Activated B cell treated with CpG ODN at 0.5 μM for 24 hours (primary cell): ENCODE results near the gene NRXN3. TPM values are rescaled to one million over a fixed set of nuclear protein-coding genes. Genes with fewer than 3 reads are reported as not detected.

ENCODE experiments used
- ATAC-seq: fragments of 200-7000 bp; cut with Tn5 transposase; one replicate; pipeline ENCODE4 v1.10.0; 2021; ENCODE audit warnings: low read depth, mild to moderate bottlenecking, moderate library complexity
- CTCF ChIA-PET: fragments of 350-600 bp; sonication (Branson Sonifier 250); formaldehyde crosslinking; loops from one replicate; lab custom pipeline; 2021; ENCODE audit warnings: antibody characterized with exemption; lab: Charles Lee
- POLR2A ChIA-PET: fragments of 350-600 bp; sonication (Branson Sonifier 250); formaldehyde crosslinking; loops from one replicate; lab custom pipeline; 2021; ENCODE audit warnings: antibody characterized with exemption; lab: Charles Lee
- DNase-seq: peaks from one replicate; pipeline ENCODE4 v3.0.0; 2022
- H3K27ac Mint-ChIP-seq: one replicate; pipeline ENCODE4 v1.8.0; 2020; ENCODE audit warnings: mixed read lengths
- H3K27me3 Mint-ChIP-seq: one replicate; pipeline ENCODE4 v1.8.0; 2021; ENCODE audit warnings: mixed read lengths
- H3K36me3 Mint-ChIP-seq: one replicate; pipeline ENCODE4 v1.8.0; 2021; ENCODE audit warnings: low read depth, mixed read lengths
- H3K4me1 Mint-ChIP-seq: one replicate; pipeline ENCODE4 v1.8.0; 2021; ENCODE audit warnings: mixed read lengths
- H3K4me3 Mint-ChIP-seq: one replicate; pipeline ENCODE4 v1.8.0; 2020; ENCODE audit warnings: mild to moderate bottlenecking, mixed read lengths
- H3K9me3 Mint-ChIP-seq: one replicate; pipeline ENCODE4 v1.8.0; 2020; ENCODE audit warnings: mixed read lengths
- CTCF ChIP-seq: fragments of 200-600 bp; IDR thresholded peaks from one replicate; pipeline ENCODE4 v1.8.0; 2022; ENCODE audit warnings: antibody characterized with exemption, mild to moderate bottlenecking
- intact Hi-C: fragments of 100-400 bp; cut with micrococcal nuclease; formaldehyde crosslinking; loops from one replicate; pipeline ENCODE4 v1.15.1; 2024
- total RNA-seq: library from RNA; stranded (reverse); gene quantifications from 2 replicates; pipeline ENCODE4 v1.2.3, GENCODE V29; 2022

NRXN3 gene
- total RNA-seq, 1 donor from 2014 or later: not detected

DNA sequence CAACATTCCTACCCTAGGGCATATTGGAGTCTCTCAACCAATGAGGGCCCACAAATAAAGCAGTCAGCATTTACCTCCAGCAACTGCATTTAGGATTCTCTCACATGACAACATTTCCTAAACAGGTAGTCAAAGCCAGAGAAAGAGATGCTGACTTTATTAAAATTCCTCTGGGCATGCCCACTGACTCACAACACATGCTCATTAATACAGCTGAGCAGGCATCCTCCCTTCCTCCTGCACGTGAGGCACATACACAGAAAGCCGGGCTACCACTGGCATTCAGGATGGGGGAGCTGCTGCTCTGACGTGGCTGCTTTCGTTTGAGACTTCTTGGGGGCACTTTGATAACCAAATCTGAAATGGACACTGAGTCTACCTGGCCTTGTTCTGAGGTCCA is 174.1 kb downstream of the NRXN3 start:
- intact Hi-C loops: no loop called here
- Mint-ChIP-seq H3K4me1 (no peaks in the 10 kb centered on the region), H3K4me3 (no peak overlapping the region), H3K27ac (no peak overlapping the region), H3K9me3 (no peaks in the 10 kb centered on the region), H3K27me3 (no peaks in the 10 kb centered on the region), H3K36me3 (no peaks in the 10 kb centered on the region)
- ChIA-PET POLR2A (no interaction called here), CTCF (no interaction called here)
- DNase-seq (no peak), ATAC-seq (no peak)
- TF ChIP-seq CTCF: no peak

DNA sequence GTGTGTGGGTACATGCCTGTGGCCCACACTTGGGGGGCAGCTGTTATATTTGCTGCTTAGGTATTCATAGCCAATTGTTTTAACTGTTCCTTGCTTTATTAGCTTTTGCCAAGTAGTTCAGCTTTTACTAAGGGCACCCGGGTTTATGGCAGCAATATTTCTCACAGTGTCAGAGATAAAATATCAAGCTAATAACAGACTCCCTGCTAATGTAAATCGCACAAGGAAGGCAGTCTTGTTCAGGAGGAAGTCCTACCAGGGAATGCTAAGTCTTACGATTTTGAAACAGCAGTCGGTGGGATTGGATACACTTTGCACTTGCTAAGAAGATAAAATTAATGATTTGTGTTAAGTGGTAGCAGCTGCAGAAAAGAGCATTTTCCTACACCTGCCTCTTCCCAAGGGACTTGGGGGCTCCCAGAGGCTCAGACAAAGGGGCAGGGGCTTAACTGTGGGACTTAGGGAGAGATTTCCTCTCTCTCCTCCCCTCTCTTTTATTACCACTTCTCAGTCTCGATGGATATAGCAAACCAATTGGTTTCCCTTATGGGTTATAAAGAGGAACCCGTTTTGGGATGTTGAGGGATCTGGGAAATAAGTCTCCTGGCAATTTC is 175.1 kb downstream of the NRXN3 start:
- no peak for TF ChIP-seq CTCF
- intact Hi-C loops: no loop called here
- CTCF ChIA-PET: no interaction called here

DNA sequence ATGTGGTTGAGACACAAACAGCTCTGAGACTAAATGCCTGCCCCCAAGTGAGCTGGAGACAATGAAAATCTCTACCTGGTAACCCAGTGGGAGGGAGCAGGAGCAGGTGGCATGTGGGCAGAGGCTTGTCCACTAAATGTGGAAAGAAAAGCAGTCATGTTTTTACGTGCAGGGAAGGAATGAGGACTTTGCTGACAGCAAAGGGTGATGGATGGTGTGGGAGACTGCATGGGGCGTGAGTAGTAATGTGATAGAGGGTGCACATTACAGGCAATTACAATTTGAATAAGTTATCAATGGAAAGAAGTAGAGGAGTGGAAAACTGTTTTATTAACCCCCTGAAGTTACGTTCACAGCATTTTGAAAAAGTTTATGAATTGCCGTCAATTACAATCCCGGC is 176.6 kb downstream of the NRXN3 start:
- no peak for TF ChIP-seq CTCF
- Mint-ChIP-seq H3K36me3 (no peaks in the 10 kb centered on the region), H3K27ac (no peak overlapping the region), H3K4me1 (no peaks in the 10 kb centered on the region), H3K9me3 (no peaks in the 10 kb centered on the region), H3K27me3 (no peaks in the 10 kb centered on the region), H3K4me3 (no peak overlapping the region)
- ChIA-PET POLR2A (no interaction called here), CTCF (no interaction called here)
- DNase-seq (no peak), ATAC-seq (no peak)
- intact Hi-C loops: no loop called here

More for the DNA sequence above, 175.1 kb downstream of the NRXN3 start:
- Mint-ChIP-seq H3K4me3 (no peak overlapping the region), H3K27ac (no peak overlapping the region), H3K36me3 (no peaks in the 10 kb centered on the region), H3K9me3 (no peaks in the 10 kb centered on the region), H3K27me3 (no peaks in the 10 kb centered on the region), H3K4me1 (no peaks in the 10 kb centered on the region)
- POLR2A ChIA-PET: no interaction called here
- DNase-seq (no peak), ATAC-seq (no peak)

- H3K4me1 Mint-ChIP-seq: no peaks in the 10 kb centered on the region
- no peak for ATAC-seq
- intact Hi-C loops: no loop called here
- CTCF ChIA-PET: no interaction called here
- TF ChIP-seq CTCF: no peak
- POLR2A ChIA-PET: no interaction called here
- H3K4me3 Mint-ChIP-seq: no peak overlapping the region
- H3K36me3 Mint-ChIP-seq: no peaks in the 10 kb centered on the region
- DNase-seq: no peak
- no peaks in the 10 kb centered on the region for H3K27me3 Mint-ChIP-seq
- H3K9me3 Mint-ChIP-seq: no peaks in the 10 kb centered on the region
- H3K27ac Mint-ChIP-seq: no peak overlapping the region
These were observed 184.9 kb downstream of the NRXN3 start for GRCh38 chr14:78355109-78355508.

- no peak for TF ChIP-seq CTCF
- Mint-ChIP-seq H3K27ac (no peak overlapping the region), H3K9me3 (no peaks in the 10 kb centered on the region), H3K4me1 (no peaks in the 10 kb centered on the region), H3K27me3 (no peaks in the 10 kb centered on the region), H3K4me3 (no peak overlapping the region), H3K36me3 (no peaks in the 10 kb centered on the region)
- intact Hi-C loops: no loop called here
- POLR2A ChIA-PET: no interaction called here
- ATAC-seq: no peak
- CTCF ChIA-PET: no interaction called here
- no peak for DNase-seq
These were observed 186.2 kb downstream of the NRXN3 start for GRCh38 chr14:78356391-78356790.
